NCI-H510A treated with DMSO at 0.1 percent for 48 hours (cell line): ENCODE measurements around the gene NOMO2.
"Not testable (repeated sequence)": the region's sequence is repeated elsewhere in the genome, so short reads cannot be mapped to it uniquely, and the experiment has no call there.

ENCODE experiments used
- DNase-seq: peaks from one replicate; lab custom pipeline; 2025; lab: John Stamatoyannopoulos, UW

NOMO2 gene

GRCh38 chr16:18522637-18523036 is 39.3 kb downstream of the NOMO2 start:
- not testable (repeated sequence) for DNase-seq

- DNase-seq: not testable (repeated sequence)
Measured at GRCh38 chr16:18521445-18522181, 40.3 kb downstream of the NOMO2 start.

- DNase-seq: not testable (repeated sequence)
Measured at GRCh38 chr16:18518536-18519283, 43.2 kb downstream of the NOMO2 start.

- not testable (repeated sequence) for DNase-seq
Measured at GRCh38 chr16:18498430-18498829, 63.5 kb downstream of the NOMO2 start.

GRCh38 chr16:18497032-18497431 is 64.9 kb downstream of the NOMO2 start:
- DNase-seq: not testable (repeated sequence)

GRCh38 chr16:18492118-18492897 is 69.6 kb downstream of the NOMO2 start:
- not testable (repeated sequence) for DNase-seq

GRCh38 chr16:18436025-18436424 is 125.9 kb downstream of the NOMO2 start:
- DNase-seq: not testable (repeated sequence)

- not testable (repeated sequence) for DNase-seq
Measured at GRCh38 chr16:18415827-18416226, 146.1 kb downstream of the NOMO2 start.

GRCh38 chr16:18409532-18410293 is 152.2 kb downstream of the NOMO2 start:
- not testable (repeated sequence) for DNase-seq

GRCh38 chr16:18401851-18402657 is 159.8 kb downstream of the NOMO2 start:
- DNase-seq: not testable (repeated sequence)

GRCh38 chr16:18401159-18401558 is 160.7 kb downstream of the NOMO2 start:
- not testable (repeated sequence) for DNase-seq

GRCh38 chr16:18394363-18394762 is 167.5 kb downstream of the NOMO2 start:
- DNase-seq: not testable (repeated sequence)

GRCh38 chr16:18387767-18388166 is 174.1 kb downstream of the NOMO2 start:
- not testable (repeated sequence) for DNase-seq

- DNase-seq: not testable (repeated sequence)
Measured at GRCh38 chr16:18386517-18386916, 175.4 kb downstream of the NOMO2 start.

GRCh38 chr16:18385285-18385684 is 176.6 kb downstream of the NOMO2 start:
- not testable (repeated sequence) for DNase-seq

- DNase-seq: not testable (repeated sequence)
Measured at GRCh38 chr16:18384869-18385268, 177.0 kb downstream of the NOMO2 start.

GRCh38 chr16:18384098-18384636 is 177.7 kb downstream of the NOMO2 start:
- not testable (repeated sequence) for DNase-seq

- not testable (repeated sequence) for DNase-seq
Measured at GRCh38 chr16:18382696-18383095, 179.2 kb downstream of the NOMO2 start.
